Activated CD4-positive, alpha-beta T cell treated with anti-CD3 and anti-CD28 coated beads, Interleukin-2, amount 50 U/mL, for 24 hours (primary cell): ENCODE measurements around the gene PEA15.

Experiments used
- DNase-seq, 2 donors: peaks; one replicate each; pipeline ENCODE4 v3.0.0-alpha.2; 2020; ENCODE audit warnings: low read depth in 1 of 2, low spot score in 1 of 2

Gene PEA15

DNA sequence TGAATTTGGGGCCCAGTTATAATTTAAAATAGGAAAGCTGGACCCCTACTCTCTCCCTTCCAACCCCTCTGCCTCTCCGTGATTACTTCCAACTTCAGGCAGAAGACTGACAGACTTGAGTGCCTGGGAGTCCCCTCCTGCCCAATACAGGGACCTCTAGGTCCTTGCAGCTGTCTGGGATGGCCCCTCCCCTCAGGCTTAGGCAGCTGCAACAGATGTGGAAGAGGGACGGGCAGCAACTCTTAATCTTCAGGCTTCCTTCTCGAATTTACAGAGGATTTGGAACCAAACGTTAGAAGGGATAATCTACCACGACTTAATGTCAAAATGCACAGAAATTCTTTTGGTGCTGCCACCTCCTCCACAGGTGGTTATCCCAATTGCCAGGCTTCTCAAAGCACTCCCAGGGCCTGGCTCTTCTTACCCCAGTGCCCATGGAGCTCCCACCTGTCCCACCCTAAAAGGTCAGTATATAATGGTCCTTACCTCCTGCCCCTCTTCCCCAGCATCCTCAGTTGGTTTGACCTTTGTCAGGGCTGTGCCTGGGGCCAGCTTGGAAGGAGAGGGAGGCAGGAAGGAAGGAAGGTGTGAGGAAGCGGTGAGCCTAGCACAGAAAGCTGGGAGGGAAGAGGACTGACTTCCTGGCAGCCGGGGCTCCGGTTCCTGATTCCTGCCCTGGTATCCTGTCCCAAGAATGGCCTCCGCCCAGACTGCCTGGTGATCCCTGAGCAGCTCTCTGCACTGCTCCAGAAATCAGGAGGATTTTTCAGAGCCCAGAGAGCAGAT is 2.8 kb downstream of the PEA15 start:
- DNase-seq: no peak

DNA sequence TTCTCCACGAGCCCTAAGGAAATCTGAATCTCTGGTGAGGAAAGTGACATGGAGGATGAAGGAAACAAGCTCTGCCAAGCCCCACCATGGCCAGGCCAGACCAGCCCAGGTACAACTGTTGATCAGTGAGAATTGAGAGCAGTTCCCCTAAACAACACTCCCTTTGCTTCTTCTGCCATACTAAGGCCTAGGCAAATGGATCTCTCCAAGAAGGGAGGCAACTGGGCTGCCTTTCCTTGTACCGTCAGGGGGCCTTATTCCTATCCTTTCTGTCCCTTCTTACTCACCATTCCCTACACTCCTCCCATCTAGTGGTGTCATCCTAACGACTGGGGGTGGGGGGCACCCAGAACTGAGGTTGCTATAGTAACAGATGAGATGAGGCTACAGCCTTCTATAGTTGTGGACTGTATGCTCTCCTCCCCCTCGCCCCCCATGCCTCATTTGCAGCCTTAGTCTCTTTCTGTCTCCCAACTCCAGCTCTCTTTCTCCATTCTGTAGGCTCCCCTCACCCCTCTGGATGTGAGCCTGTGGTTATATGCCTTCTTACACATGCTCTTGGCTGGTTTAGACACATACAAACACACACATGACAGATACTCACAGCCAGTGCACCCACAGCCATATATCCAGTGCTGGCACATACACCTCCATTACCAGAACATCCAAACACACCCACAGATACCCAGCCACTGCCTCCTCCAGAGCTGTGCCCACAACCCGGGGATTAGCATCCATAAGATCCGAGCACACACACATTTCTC is 3.6 kb downstream of the PEA15 start:
- no peak for DNase-seq

DNA sequence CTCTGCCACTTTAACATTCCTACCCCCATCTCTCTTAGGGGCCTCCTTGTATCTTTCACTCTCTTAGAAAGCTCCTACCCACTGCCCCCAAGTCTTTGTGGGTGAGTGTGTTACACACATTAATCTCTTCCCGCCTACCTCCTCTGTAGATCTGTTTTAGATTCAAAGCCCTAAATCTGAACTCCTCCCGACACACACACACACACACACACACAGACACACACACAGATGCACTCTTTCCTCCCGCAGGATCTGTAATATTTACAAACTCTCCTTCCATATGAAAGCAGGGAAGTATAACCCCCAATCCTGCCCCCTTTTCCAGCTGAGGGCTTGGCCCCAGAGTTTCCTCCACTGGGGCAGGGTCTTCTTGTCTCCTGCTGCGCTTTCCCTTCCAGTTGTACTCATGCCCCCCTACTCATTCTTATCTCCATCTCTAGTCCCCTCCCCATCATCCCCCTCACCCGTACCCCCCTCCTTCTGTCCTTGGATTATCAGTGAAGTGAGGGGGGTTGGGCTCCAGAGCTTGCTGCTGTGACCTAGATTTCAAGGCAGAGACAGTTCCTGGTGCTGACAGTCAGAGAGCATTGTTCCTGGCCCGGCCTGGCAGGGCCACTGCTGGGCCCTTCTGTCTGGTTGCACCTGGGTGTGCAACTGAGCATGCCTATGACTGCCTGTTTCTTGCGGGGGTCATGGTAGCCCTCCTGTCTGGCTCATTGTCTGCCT is 4.3 kb downstream of the PEA15 start:
- DNase-seq: no peak

DNA sequence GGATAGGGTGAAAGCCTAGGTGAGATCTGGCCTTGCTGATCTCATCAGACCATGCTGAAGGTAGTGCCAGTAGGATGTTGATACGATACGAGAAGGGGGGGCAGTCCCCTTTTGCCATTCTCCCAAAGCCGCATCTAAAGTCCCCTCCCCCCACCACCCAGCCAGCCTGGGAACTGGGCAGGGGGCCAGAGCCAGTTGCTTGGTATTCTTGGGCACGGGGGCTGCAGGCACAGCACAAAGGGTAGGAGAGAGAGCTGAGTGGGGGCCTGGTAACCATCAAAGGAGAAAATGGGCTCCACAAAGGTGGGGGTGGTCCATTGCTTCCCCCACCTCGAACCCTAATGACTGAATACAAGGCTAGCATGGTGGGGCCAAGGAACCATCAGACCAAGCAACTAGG is 5.4 kb downstream of the PEA15 start:
- no peak for DNase-seq

DNA sequence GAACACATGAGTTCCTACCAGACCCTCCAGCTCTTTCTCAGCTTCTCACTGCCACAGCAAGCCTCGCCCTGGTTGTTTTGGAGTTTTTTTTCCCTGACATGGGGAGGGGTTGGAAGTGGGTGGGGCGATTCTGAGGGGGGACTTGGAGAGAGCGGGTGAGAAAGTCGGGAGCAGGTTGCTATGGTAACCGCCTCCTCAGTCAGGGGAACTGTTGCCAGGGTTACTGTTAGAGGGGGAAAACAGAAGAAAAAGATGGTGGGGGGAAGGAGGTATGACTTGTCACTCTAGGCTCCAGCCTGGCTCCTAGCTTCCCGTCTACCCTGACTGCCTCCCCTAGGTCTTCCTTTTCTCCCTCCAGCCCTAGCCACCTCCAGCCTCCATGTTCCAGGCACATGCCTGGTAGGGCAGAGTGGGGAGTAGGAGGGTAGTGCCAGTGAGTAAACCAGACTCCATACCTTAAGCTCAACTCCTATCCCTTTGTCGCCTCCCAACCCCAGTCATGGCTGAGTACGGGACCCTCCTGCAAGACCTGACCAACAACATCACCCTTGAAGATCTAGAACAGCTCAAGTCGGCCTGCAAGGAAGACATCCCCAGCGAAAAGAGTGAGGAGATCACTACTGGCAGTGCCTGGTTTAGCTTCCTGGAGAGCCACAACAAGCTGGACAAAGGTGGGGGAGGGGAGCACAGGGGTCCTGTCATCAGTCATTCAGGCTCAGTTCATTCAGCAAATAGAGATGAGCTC is 6.0 kb downstream of the PEA15 start:
- no peak for DNase-seq

DNA sequence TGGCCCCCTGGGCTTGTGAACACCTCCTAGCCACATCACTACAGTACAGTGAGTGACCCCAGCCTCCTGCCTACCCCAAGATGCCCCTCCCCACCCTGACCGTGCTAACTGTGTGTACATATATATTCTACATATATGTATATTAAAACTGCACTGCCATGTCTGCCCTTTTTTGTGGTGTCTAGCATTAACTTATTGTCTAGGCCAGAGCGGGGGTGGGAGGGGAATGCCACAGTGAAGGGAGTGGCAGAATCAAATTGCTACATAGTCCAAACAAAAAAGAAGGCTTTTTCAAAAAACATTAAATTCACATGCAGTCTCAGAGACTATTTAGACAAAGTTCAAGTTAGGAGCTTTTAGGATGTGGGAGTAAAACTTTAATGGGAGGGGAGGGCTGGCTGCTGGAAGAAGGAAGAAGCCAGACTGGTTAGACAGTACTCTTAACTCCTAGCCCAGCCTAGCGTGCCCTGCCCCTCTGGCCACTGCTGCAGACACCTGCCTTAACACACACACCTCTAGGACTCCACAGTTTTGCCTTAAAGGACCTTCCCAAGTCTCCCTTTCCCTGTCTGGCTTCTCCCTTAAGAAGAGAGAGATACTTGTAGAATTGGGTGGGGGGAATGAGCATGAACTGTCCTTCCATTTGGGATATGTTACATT is 9.4 kb downstream of the PEA15 start:
- no peak for DNase-seq

DNA sequence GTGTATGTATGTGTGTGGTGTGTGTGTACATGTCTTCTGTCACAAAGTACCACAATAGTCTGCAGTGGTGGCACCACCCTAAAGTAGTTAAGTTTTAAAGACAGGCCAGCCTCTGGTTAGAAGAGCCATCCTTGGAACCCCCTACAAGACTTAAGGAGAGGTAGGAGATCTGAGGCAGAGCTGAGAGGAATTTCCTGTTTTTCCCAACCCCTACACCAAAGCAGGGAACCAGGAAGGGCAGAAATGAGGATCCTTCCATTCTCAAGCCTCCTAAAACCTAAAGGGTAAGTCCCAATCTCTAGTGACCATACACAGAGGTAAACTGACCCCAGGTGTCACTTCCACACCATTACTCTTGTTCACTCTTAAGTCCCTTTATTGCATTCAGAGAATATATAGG is 11.1 kb downstream of the PEA15 start:
- no peak for DNase-seq

DNA sequence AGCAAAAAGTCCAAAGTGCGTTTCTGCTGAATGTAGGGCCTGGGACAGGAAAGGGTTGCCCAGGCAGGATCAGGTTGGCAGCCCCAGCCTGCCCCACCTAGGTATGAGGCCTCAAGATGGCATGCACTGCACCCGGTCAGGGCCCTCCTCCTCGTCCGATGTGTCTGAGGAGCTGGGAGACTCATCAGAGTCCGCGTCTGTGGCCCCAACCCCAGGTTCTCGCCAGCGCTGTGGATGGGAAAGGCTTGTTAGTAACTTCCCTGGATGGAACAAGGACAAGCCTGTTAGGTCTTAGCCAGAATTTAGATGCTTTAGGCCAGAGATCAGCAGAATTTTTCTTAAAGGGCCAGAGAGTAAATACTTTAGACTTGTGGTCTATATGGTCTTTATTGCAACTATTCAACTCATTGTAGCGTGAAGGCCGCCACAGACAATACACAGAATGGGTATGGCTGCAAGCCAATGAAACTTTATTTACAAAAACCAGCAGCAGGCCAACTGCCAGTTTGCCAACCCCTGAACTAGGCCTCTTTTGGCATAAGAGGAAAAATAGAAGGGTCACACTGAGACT is 12.4 kb downstream of the PEA15 start:
- no peak for DNase-seq

DNA sequence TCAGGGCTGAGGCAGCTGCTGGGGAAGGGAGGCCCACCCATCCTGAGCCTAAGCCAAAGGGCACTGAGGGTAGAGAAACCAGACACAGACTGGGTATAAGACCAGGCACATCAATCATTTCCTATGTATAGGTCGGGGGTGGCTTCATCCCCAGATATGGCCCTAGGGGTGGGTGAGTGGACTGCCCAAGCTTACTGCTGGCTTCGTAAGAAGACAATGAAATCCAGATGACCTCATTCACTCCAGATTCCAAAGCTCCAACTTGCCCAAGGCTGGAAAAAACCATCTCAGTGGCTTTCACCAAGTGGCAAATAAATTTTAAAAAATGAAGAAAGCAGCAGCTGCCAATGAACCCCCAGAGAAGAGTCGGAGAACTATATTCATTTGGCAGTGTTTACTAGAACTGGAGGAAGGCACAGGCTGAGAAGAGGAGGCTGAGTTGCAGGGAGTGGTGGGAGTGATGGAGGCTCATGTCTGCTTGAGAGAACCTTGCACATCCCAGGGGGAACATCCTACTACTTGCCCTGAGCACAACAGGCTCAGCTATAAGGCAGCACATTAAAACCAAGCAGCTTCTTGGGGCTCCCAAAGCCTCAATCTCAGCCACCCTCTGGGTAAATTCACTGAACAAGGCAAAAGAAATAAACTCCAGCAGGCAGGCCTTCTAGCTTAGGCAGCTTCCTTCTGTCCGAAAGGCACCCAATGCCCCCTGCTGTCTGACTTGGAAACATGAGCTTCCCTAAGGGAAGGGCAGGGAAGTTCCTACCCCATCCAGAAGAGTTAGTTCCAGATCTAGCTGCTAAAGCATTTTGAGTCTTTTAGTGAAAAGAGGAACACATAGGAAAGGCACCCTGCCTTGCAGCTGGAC is 14.1 kb downstream of the PEA15 start:
- DNase-seq: no peak

DNA sequence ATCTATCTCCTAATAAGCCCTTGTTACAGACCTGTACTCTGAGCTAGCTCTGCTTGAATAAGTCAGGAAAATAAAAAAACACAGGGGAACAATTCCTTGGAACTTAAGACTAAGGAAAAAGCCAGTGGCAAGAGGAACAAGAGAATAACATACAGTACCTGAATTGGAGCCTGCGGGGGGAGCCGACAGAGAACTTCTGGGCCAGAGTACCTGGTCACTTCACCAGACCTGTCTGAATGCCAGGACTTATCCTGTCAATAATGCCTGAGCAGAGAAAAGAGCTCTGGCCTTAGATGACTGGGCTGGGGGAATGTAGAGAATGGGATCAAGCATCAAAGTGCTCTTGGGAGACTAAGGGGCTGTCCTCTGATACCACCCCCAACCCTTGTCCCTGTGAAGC is 15.1 kb downstream of the PEA15 start:
- no peak for DNase-seq

DNA sequence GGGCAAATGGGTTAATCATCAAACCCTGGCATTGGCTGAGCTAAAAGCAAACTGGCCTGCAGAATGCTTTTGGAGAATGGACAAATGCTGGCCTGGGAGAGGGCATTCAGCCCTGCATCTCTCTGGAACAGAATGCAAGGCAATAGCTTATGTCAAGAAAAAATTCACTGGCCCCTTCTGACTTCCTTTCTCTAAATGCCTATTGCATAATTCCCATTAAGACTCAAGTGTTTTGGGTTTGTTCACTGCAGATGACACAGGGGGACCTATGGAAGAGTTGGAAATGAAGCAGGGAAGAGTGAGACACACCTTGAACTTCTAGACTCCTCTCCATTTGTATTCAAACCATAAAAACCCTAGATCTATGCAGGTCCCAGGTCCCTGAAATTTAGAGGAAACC is 15.9 kb downstream of the PEA15 start:
- no peak for DNase-seq

DNA sequence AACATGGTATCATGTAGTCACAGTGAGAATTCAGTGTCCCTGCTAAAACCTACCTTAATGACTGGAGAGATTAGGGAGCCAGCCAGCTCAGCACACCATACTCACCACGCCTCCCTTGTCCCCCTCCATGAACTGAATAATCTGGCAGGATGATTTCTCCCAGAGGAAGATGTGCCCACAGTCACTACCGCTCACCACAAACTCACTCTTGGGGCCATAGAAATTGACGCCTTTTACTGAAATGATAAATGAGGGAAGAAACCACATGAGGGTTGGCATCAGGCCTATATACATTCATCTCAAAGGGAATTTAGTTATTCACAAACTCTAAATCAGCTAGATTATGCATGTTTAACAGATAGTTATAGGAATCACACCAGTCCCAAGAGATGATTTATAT is 17.4 kb downstream of the PEA15 start:
- DNase-seq: no peak

DNA sequence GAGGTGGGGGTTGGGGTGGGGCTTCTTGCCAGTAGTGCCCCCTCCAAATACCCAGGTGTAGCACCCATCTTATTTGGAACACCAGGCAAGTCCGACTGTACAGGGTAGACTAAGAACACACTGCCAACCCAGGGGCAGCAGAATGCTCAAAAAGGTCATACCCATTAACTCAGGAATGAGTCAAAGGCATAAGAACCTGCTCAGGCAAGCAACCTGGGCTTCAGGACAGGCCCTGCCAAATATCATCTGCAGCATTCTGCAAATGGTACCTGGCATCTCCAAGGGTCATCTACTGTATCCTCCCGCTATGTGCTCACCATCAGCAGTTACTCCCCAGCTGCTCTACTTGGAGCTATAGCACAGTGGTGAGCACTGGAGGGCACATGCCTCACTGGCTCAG is 19.4 kb downstream of the PEA15 start:
- no peak for DNase-seq

DNA sequence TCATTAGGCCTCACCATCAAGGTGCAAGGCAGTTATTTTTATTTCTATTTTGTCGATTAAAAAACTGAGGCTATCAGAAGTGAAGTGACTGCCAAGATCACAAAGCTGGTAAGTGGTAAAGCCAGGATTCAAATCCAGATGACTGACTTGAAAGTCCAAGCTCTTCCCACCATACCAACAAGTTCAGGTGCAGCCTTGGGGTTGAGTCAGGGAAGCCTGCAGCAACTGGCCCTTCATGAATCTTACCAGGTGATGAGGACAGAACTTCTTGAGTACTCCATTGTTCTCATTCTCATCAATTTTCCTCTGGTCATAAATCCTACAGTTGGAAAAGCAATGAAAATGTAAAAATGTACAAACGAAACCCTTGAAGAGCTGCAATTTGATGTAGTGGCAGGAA is 20.2 kb downstream of the PEA15 start:
- no peak for DNase-seq

DNA sequence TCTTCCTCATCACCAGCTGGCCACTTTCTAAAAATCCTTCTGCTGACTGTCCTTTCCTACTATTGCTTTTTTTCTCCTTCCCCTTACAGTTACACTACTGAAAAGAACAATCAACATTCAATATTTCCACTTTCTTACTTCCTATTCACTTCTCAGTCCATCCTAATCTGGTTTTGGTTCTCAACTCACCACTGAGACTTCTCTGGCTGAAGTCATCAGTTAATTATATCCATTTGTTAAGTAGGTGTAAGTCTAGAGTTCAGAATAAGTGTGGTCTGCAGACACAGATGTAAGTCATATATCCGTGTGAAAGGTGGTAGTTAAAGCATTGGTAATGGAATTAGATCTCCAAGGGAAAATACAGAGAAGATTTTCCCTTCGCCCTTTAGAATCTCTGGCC is 21.4 kb downstream of the PEA15 start:
- no peak for DNase-seq

DNA sequence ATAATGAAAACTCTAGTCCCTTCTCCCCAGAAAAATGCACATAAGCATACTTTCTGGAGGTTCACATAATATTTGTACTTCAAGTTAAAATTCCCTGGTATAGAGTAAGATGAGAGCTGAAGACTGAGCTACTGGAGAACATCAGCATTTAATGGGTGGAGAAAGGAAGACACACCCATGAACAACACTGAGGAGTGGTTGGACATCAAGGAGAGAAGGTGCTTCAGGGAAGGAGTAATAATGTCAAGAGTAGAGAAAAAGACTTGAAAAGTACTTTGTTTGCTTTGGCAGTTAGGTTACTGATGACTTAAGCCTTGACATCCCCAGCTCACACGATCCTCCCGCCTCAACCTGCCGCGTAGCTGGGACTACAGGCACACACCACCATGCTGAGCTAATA is 21.9 kb downstream of the PEA15 start:
- DNase-seq: no peak

DNA sequence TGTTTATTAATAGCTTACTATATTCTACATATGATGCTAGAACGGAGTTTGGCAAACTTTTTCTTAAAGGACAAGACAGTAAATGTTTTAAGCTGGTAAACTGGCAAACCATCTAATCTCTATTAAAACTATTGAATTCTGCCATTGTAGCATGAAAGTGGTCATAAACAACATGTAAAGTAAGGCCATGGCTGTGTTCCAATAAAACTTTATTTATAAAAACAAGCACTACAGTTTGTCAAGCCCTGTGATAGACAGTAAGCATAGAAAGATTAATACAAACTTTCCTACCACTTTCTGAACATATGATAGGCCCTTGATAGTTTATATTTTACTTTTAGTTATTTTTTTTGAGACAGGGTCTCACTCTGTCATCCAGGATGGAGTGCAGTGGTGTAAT is 22.4 kb downstream of the PEA15 start:
- DNase-seq: no peak

DNA sequence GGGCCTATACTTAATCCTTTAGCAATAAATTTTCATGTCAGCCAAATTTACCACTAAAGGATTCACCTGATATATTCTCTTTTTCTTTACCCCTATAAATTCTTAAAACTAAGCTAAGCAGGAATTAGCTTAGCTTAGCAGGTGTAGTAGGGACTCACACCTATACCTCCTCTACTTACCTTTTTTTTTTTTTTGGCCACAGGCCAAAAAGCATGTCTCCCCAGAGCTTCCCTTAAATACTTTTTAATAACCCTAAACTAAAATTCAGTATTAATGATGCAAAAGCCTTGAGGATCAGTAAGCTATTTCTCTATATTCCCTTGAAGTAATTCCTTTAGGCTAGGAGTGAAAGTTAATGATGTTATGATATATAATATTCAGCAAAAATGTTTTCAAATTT is 23.2 kb downstream of the PEA15 start:
- no peak for DNase-seq

DNA sequence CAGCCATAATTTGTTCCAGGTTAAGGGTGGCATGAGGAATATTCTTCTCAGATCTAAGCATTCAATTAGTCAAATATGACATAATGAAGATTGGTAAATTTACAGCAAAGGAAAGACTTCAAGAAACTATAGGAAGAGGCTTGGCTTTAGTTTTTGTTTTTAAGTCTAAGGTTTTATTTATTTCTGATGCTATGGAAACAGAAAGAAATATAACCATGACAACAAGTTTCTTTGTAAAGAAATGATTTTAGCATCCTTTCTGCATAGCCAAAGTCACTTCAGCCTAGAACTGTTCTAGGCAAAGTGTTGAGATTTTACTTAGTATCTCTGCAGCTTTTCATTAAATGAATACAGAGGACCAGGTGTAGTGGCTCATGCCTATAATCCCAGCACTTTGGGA is 27.7 kb downstream of the PEA15 start:
- no peak for DNase-seq

DNA sequence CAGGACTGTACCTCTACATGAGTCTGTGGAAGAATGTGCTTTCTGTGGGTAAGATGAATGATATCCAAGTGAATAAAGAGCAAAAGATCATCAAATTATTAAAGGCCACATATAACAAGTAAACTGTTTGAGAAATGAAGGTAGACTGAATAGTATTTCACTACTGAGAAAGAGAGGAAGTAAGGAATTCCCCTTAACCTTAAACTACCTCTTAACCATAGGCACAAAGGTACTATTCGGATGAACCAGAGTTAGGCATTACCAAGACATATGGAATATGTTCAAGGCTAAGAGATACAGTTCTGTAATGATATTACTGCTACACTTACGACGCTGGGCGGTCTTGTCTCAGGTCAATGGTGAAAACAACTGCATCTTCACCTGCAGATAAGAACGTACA is 31.6 kb downstream of the PEA15 start:
- no peak for DNase-seq
